ENCODE results near the gene SHISA6.
"Not testable (repeated sequence)": the region's sequence is repeated elsewhere in the genome, so short reads cannot be mapped to it uniquely, and the experiment has no call there.

- TF ChIP-seq CTCF (IDR thresholded peaks at IDR 0.05; ENCODE audit: poor library complexity, severe bottlenecking); TAF1 (IDR thresholded peaks at IDR 0.05; ENCODE audit: low read depth); EZH2 (IDR thresholded peaks at IDR 0.05; ENCODE audit: borderline replicate concordance, insufficient read depth, low read length, poor library complexity, severe bottlenecking); RAD21 (conservative IDR thresholded peaks at IDR 0.05); SMC3 (conservative IDR thresholded peaks at IDR 0.05; ENCODE audit: poor library complexity); EP300 (conservative IDR thresholded peaks at IDR 0.05; ENCODE audit: poor library complexity, severe bottlenecking); REST (IDR thresholded peaks at IDR 0.05; ENCODE audit: borderline replicate concordance): not testable (repeated sequence)
Measured at GRCh38 chr17:11316451-11316850, 75.4 kb downstream of the SHISA6 start.
